Brain microvascular endothelial cell (primary cell): ENCODE data around the gene WWC2.

Source experiments
- DNase-seq: peaks from one replicate; pipeline ENCODE4 v3.0.0-alpha.2; 2020
- H3K27ac ChIP-seq: fragments of 250-450 bp; sonication (Bioruptor Pico); 2 replicates; pipeline ENCODE4 v1.5.1; 2020; ENCODE audit warnings: mild to moderate bottlenecking, moderate library complexity
- H3K27me3 ChIP-seq: fragments of 250-450 bp; sonication (Bioruptor Pico); replicated peaks from 2 replicates; pipeline ENCODE4 v1.5.1; 2020; ENCODE audit warnings: mild to moderate bottlenecking
- H3K36me3 ChIP-seq: fragments of 250-450 bp; sonication (Bioruptor Pico); replicated peaks from 2 replicates; pipeline ENCODE4 v1.5.1; 2020; ENCODE audit warnings: mild to moderate bottlenecking
- H3K4me3 ChIP-seq: 2 replicates; pipeline ENCODE4 v1.5.1; 2011; ENCODE audit warnings: low read depth, mild to moderate bottlenecking, control low read depth, low read length, moderate library complexity
- in situ Hi-C: cut with HindIII; loops from 2 replicates; pipeline ENCODE4 v1.10.0; 2017; ENCODE audit warnings: low sequenced_read_pairs, low pct_ligation_motif_present
- TF ChIP-seq, protein P1 (sequence below): IDR thresholded peaks from 2 replicates; pipeline ENCODE4 v1.5.1; 2011; ENCODE audit warnings: low read depth, mild to moderate bottlenecking, moderate library complexity, low read length, control low read depth, inconsistent platforms; ENCODE audit errors: missing control alignments

The WWC2 gene

DNA sequence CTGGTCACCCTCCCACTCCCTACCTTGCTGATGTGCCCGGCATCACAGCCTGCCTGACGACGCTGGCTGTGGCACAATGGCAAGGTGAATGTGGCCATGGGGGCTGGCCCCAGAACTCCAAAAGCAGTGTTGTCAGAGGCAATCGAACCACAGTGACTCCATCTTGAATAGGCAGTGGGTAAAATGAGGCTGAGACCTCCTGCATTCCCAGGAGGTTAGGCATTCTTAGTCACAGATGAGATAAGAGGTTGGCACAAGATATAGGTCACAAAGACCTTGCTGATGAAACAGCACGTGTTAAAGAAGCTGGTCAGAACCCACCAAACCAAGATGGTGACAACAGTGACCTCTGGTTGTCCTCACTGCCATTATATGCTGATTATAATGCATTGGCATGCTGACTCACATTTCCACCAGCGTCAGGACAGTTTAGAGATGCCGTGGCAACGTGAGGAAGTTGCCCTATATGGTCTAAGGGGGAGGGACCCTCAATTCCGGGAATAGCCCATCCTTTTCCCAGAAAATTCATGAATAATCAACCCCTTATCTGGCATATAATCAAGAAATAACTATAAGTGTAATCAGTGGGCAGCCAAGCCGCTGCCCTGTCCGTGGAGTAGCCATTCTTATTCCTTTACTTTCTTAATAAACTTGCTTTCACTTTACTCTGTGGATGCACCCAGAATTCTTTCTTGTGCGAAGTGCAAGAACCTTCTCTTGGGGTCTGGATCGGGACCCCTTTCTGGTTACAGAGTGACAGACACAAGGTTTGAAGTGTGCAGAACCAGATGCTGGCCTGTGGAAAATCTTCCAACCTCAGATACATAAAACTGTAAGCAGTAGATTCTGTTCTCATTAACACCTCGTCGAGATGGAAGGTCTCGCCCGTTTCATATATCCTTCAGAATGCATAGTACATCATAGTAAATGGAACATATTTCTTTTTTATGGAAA is 249.9 kb downstream of the WWC2 start:
- TF ChIP-seq, protein P1, sequence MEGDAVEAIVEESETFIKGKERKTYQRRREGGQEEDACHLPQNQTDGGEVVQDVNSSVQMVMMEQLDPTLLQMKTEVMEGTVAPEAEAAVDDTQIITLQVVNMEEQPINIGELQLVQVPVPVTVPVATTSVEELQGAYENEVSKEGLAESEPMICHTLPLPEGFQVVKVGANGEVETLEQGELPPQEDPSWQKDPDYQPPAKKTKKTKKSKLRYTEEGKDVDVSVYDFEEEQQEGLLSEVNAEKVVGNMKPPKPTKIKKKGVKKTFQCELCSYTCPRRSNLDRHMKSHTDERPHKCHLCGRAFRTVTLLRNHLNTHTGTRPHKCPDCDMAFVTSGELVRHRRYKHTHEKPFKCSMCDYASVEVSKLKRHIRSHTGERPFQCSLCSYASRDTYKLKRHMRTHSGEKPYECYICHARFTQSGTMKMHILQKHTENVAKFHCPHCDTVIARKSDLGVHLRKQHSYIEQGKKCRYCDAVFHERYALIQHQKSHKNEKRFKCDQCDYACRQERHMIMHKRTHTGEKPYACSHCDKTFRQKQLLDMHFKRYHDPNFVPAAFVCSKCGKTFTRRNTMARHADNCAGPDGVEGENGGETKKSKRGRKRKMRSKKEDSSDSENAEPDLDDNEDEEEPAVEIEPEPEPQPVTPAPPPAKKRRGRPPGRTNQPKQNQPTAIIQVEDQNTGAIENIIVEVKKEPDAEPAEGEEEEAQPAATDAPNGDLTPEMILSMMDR, result no peak
- peak overlapping the region; percentile 44 for H3K27ac ChIP-seq
- H3K4me3 ChIP-seq, result no peak overlapping the region
- in situ Hi-C loops, result no loop called here
- H3K27me3 ChIP-seq, result no peaks in the 10 kb centered on the region
- DNase-seq, result peak; percentile 85
- no peaks in the 10 kb centered on the region for H3K36me3 ChIP-seq

DNA sequence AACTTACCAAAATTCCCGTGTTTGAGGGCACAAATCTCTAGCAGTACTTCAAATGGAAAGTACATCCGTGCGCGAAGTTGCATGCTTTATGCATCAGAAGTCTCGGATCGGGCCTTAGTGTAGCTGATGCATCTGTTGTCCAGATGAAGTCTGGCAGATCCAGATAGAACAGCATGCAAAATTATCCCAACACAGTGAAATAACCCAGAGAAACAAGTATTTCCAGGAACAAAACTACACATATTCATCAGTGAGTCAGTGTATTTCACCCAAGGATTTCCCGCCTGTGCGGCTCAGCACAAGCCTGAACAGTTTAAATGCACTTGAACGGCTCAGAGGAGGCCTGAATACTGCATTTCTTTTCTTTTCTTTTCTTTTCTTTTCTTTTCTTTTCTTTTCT is 250.6 kb downstream of the WWC2 start:
- no peak overlapping the region for H3K4me3 ChIP-seq
- no peaks in the 10 kb centered on the region for H3K36me3 ChIP-seq
- in situ Hi-C loops, result no loop called here
- H3K27ac ChIP-seq, result no peak overlapping the region
- TF ChIP-seq, protein P1, result no peak
- H3K27me3 ChIP-seq, result no peaks in the 10 kb centered on the region
- no peak for DNase-seq

DNA sequence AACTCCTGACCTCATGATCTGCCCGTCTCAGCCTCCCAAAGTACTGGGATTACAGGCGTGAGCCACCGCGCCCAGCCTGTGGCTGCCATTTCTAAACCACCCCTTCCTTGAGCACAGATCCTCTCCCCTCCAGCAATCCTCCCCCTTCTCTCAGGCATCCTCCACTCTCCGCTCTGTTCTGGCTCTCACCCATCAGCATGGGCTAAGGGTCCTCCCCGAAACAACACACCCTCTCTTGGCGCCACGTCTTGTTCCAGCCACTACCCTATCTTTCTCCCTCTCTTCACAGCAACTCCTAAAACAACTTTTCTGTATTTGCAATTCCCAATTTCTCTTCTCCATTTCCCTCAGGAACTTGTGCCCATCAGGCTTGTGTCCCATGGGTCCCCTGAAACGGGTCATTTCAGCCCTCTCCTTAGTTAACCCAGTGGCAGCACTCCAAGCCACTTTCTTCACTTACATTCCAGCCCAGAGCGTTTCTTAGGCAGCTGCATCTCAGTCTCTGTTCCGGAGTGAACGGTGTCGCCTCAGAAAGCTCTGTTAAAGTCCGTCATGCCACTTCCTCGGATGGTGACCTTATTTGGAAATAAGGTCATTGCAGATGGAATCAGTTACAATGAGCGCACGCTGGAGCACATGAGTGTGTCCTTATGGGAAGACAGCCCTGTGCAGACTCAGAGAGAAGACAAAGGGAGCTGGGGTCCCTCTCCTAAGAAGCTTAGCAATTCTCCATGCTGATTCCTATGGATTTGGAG is 251.4 kb downstream of the WWC2 start:
- no peaks in the 10 kb centered on the region for H3K27me3 ChIP-seq
- no peak overlapping the region for H3K27ac ChIP-seq
- in situ Hi-C loops, result no loop called here
- H3K36me3 ChIP-seq, result no peaks in the 10 kb centered on the region
- TF ChIP-seq, protein P1, result no peak
- no peak for DNase-seq
- no peak overlapping the region for H3K4me3 ChIP-seq

DNA sequence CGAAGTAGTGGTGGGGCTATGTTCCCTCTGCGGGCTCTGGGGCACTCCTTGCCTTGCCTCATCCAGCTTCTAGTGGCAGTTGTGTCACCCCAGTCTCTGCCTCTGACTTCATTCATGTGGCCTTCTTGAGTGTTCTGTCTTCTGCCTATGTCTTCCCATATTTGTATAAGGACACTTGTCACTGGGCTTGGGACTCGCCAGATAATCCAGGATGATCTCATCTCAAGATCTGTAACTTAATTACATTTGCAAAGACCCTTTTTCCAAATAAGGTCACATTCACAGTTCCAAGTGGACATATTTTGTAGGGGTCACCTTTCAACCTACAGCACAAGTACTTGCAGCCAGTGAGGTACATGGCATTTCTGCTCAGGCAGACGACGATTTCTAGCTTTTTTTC is 253.5 kb downstream of the WWC2 start:
- no peaks in the 10 kb centered on the region for H3K27me3 ChIP-seq
- TF ChIP-seq, protein P1, result no peak
- no peak for DNase-seq
- in situ Hi-C loops, result no loop called here
- no peak overlapping the region for H3K27ac ChIP-seq
- H3K36me3 ChIP-seq, result no peaks in the 10 kb centered on the region
- no peak overlapping the region for H3K4me3 ChIP-seq

DNA sequence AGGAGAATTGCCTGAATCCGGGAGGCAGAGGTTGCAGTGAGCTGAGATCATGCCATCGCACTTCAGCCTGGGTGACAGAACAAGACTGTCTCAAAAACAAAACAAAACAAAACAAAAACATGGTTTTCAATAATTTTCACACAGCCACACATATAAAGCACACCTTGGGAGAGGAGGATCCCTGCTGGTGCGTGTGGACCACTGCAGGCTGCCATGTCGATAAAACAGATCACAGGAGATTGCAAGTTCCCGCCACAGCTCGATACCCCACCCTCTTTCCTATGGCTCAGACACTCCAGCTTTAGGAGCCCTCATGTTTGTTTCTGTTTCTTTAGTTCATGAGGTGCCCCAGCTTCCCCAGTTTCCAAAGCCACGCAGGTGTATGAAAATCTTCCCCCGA is 254.5 kb downstream of the WWC2 start:
- Histone ChIP-seq H3K4me3 (no peak overlapping the region), H3K27ac (no peak overlapping the region), H3K27me3 (no peaks in the 10 kb centered on the region), H3K36me3 (no peaks in the 10 kb centered on the region)
- TF ChIP-seq, protein P1, result peak; percentile 15
- in situ Hi-C loops, result no loop called here
- DNase-seq, result no peak
